ENCODE data around the gene KRT6C.

KRT6C gene

GRCh38 chr12:52519387-52519703 lies 45.7 kb upstream of the KRT6C start:
- Mint-ChIP-seq H3K27ac (no peak overlapping the region), H3K36me3 (ENCODE audit: low read depth) (no peaks in the 10 kb centered on the region), H3K4me1 (peaks cover 24% of the 10 kb centered on the region), H3K27me3 (ENCODE audit: low read depth, poor library complexity) (no peaks in the 10 kb centered on the region), H3K9me3 (no peaks in the 10 kb centered on the region), H3K4me3 (no peak overlapping the region)
- no peak for TF ChIP-seq CTCF (IDR thresholded peaks at IDR 0.05)
- DNase-seq = no peak

GRCh38 chr12:52518574-52519386 lies 45.2 kb upstream of the KRT6C start:
- DNase-seq = no peak
- Mint-ChIP-seq H3K36me3 (ENCODE audit: low read depth) (no peaks in the 10 kb centered on the region), H3K27me3 (ENCODE audit: low read depth, poor library complexity) (no peaks in the 10 kb centered on the region), H3K9me3 (no peaks in the 10 kb centered on the region), H3K27ac (no peak overlapping the region), H3K4me3 (no peak overlapping the region), H3K4me1 (peaks cover 24% of the 10 kb centered on the region)
- no peak for TF ChIP-seq CTCF (IDR thresholded peaks at IDR 0.05)

- no peak overlapping the region for H3K27ac Mint-ChIP-seq
- no peak overlapping the region for H3K4me3 Mint-ChIP-seq
- no peak for DNase-seq
- no peak for TF ChIP-seq CTCF (IDR thresholded peaks at IDR 0.05)
- no peaks in the 10 kb centered on the region for H3K27me3 Mint-ChIP-seq (ENCODE audit: low read depth, poor library complexity)
- no peaks in the 10 kb centered on the region for H3K9me3 Mint-ChIP-seq
- peaks cover 24% of the 10 kb centered on the region for H3K4me1 Mint-ChIP-seq
- H3K36me3 Mint-ChIP-seq (ENCODE audit: low read depth) = no peaks in the 10 kb centered on the region
These were observed 44.3 kb upstream of the KRT6C start for GRCh38 chr12:52517888-52518287.

DNA sequence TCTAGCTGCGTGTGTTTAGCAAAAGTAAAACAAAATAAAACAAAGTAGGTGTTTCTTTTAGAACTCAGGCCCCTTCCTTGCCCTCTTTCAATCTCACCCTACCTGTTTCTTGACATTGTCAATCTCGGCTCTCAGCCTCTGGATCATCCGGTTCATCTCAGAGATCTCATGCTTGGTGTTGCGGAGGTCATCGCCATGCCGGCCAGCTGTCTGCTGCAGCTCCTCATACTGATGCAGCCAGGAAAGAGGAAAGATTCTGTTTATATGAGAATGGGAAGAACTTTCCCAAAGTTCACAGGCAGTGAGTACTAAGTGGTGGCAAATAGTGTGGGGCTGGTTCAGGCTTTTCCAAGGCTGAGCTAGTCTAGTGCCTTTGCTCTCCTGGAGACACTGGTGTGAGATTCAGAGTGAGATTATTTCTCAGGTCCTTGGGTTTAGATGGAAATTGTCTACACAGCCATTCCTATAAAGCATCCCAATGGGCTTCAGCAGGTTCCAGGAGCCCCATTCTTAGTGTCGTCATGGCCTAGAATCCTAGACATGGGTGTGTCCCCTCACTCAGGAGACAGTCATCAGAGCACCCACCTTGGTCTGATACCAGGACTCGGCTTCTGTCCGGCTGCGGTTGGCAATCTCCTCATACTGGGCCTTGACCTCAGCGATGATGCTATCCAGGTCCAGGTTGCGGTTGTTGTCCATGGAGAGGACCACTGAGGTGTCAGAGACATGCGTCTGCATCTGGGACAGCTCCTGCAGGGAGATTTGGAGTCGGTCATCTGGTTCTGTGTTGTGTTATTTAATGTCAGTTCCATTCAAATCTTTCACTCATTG lies 43.6 kb upstream of the KRT6C start:
- H3K4me1 Mint-ChIP-seq = peaks cover 20% of the 10 kb centered on the region
- no peak overlapping the region for H3K4me3 Mint-ChIP-seq
- no peaks in the 10 kb centered on the region for H3K27me3 Mint-ChIP-seq (ENCODE audit: low read depth, poor library complexity)
- no peak for TF ChIP-seq CTCF (IDR thresholded peaks at IDR 0.05)
- no peaks in the 10 kb centered on the region for H3K36me3 Mint-ChIP-seq (ENCODE audit: low read depth)
- H3K27ac Mint-ChIP-seq = no peak overlapping the region
- H3K9me3 Mint-ChIP-seq = no peaks in the 10 kb centered on the region
- no peak for DNase-seq

DNA sequence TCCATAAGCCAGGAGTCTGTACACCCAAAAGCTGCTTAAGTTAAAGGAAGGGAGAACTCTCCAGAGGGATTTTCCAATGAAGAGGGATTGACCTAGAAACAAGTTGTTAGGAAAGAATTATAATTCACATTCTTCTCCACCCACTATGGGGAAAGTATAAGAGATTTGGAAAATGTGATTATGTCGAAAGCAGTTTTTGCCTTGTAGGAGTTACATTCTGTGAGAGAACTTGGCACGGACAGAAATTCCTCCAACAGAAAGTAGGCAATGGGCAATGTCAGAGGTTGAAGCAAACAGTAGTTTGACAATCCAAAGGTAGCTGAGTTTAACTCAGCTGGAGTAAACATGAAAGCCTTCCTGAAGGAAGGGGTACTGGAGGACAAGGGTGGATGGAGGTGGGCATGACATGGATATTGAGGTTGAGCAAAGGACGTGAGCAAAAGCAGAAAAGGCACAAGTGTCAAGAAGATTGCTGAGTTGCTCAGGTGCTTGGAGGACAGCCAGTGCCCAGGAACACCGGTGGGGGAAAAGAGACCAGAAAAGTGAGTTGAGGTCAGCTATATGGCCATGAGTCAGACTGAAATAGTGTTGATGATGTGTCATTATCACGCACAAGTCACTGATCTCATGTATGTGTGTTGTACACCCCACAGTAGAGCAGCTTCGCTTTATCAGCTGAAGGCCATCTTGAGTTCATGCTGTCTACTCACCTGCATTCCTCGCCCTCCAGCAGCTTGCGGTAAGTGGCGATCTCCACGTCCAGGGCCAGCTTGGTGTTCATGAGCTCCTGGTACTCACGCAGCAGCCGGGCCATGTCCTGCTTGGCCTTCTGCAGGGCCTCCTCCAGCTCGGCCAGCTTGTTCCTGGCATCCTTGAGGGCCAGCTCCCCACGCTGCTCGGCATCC lies 42.6 kb upstream of the KRT6C start:
- H3K36me3 Mint-ChIP-seq (ENCODE audit: low read depth) = peaks cover 7% of the 10 kb centered on the region
- H3K27ac Mint-ChIP-seq = no peak overlapping the region
- H3K9me3 Mint-ChIP-seq = peaks cover 7% of the 10 kb centered on the region
- DNase-seq = no peak
- H3K4me3 Mint-ChIP-seq = no peak overlapping the region
- no peaks in the 10 kb centered on the region for H3K27me3 Mint-ChIP-seq (ENCODE audit: low read depth, poor library complexity)
- no peak for TF ChIP-seq CTCF (IDR thresholded peaks at IDR 0.05)
- H3K4me1 Mint-ChIP-seq = peaks cover 11% of the 10 kb centered on the region

Data from nephron progenitor cell (in vitro differentiated cells).